HepG2 (cell line): ENCODE data around the gene FAM229A. TPM values are rescaled to one million over a fixed set of nuclear protein-coding genes. Genes with fewer than 3 reads are reported as not detected.

Source experiments
- ARID4A ChIP-seq: sonication (generic); formaldehyde crosslinking; IDR thresholded peaks from 2 replicates; pipeline ENCODE4 v1.5.0; 2020; ENCODE audit warnings: mild to moderate bottlenecking, missing genetic modification reagents, borderline replicate concordance
- BCL3 ChIP-seq: sonication (generic); formaldehyde crosslinking; IDR thresholded peaks from 2 replicates; pipeline ENCODE4 v1.5.1; 2020; ENCODE audit warnings: mild to moderate bottlenecking, missing genetic modification reagents, moderate library complexity
- BCL6 ChIP-seq: IDR thresholded peaks from 2 replicates; pipeline ENCODE4 v1.6.1; 2016; ENCODE audit warnings: missing genetic modification reagents, missing compliant biosample characterization
- CCAR2 ChIP-seq: fragments of 200-400 bp; formaldehyde crosslinking; optimal IDR thresholded peaks from 2 replicates; pipeline ENCODE3; 2018; ENCODE audit warnings: low read depth, mild to moderate bottlenecking, low read length, moderate library complexity
- CENPBD1 ChIP-seq: sonication (generic); formaldehyde crosslinking; IDR thresholded peaks from 2 replicates; pipeline ENCODE4 v1.8.0; 2022; ENCODE audit warnings: missing genetic modification reagents, low read depth, mild to moderate bottlenecking, borderline replicate concordance
- ELF3 ChIP-seq: IDR thresholded peaks from 2 replicates; pipeline ENCODE4 v1.6.1; 2016; ENCODE audit warnings: missing genetic modification reagents, missing compliant biosample characterization
- HNRNPL ChIP-seq: fragments of 200-400 bp; formaldehyde crosslinking; IDR thresholded peaks from 2 replicates; pipeline ENCODE4 v1.6.1; 2017; ENCODE audit warnings: mild to moderate bottlenecking, low read depth, low read length
- SNAI1 ChIP-seq: sonication (generic); formaldehyde crosslinking; IDR thresholded peaks from 2 replicates; pipeline ENCODE4 v1.5.0; 2020; ENCODE audit warnings: mild to moderate bottlenecking, missing genetic modification reagents, borderline replicate concordance
- SP5 ChIP-seq: IDR thresholded peaks from 2 replicates; pipeline ENCODE4 v1.6.1; 2016; ENCODE audit warnings: low read depth, borderline replicate concordance
- ZMYM3 ChIP-seq: sonication (generic); formaldehyde crosslinking; IDR thresholded peaks from 2 replicates; pipeline ENCODE4 v1.5.1; 2020; ENCODE audit warnings: mild to moderate bottlenecking, missing genetic modification reagents
- ZNF235 ChIP-seq: sonication (generic); formaldehyde crosslinking; IDR thresholded peaks from 2 replicates; pipeline ENCODE4 v1.8.1; 2023; ENCODE audit warnings: mild to moderate bottlenecking, missing genetic modification reagents, borderline replicate concordance
- ZNF333 ChIP-seq: sonication (generic); formaldehyde crosslinking; IDR thresholded peaks from 2 replicates; pipeline ENCODE4 v1.4.0; 2020; ENCODE audit warnings: mild to moderate bottlenecking, missing genetic modification reagents, borderline replicate concordance
- ZNF431 ChIP-seq: sonication (generic); formaldehyde crosslinking; IDR thresholded peaks from 2 replicates; pipeline ENCODE4 v1.9.0; 2022; ENCODE audit warnings: missing genetic modification reagents, low read depth, mild to moderate bottlenecking, borderline replicate concordance
- ZNF501 ChIP-seq: sonication (generic); formaldehyde crosslinking; IDR thresholded peaks from 2 replicates; pipeline ENCODE4 v1.5.1; 2020; ENCODE audit warnings: mild to moderate bottlenecking, moderate library complexity, missing genetic modification reagents
- ZNF687 ChIP-seq: sonication (generic); formaldehyde crosslinking; IDR thresholded peaks from 2 replicates; pipeline ENCODE4 v1.5.1; 2020; ENCODE audit warnings: mild to moderate bottlenecking, missing genetic modification reagents, moderate library complexity
- polyA plus RNA-seq, 8 experiments: library from polyadenylated mRNA; depleted of rRNA in 3 of 8; stranded (reverse) in 7 of 8; unstranded in 1 of 8; fragments of >200 nt; fragmentation: Illumina TruSeq in 4 of 8; extraction: Trizol in 4 of 8; gene quantifications; 2 replicates each; pipeline versions ENCODE4 v1.2.1 to v1.2.3, GENCODE V29; 2011 to 2016; ENCODE audit warnings: low read depth in 4 of 8, missing spikeins in 1 of 8, mixed read lengths in 1 of 8; ENCODE audit not compliant: insufficient read depth in 1 of 8
- total RNA-seq, 5 experiments: library from RNA; depleted of rRNA; stranded (reverse); fragments of >200 nt; fragmentation: Illumina TruSeq; extraction: Trizol; gene quantifications; 2 replicates each; pipeline ENCODE4 v1.2.3, GENCODE V29; 2016; ENCODE audit warnings: low read depth in 1 of 5
- TF ChIP-seq, protein P1 (sequence below): sonication (generic); formaldehyde crosslinking; IDR thresholded peaks from 2 replicates; pipeline ENCODE4 v1.4.0; 2020; ENCODE audit warnings: mild to moderate bottlenecking, missing genetic modification reagents
- TF ChIP-seq, protein P2 (sequence below): sonication (generic); formaldehyde crosslinking; IDR thresholded peaks from 2 replicates; pipeline ENCODE4 v1.4.0; 2020; ENCODE audit warnings: mild to moderate bottlenecking, missing genetic modification reagents

FAM229A gene
- total and polyA plus RNA-seq, 2 of the 13 experiments (the other 11 are each of a cell fraction or from before 2014, with no cell fraction given), result 3.2 to 17.6 TPM

- no peak for TF ChIP-seq BCL6 (CRISPR knock-in tag)
- no peak; the same call in 1 of the 2 replicates for TF ChIP-seq ZNF501 (CRISPR knock-in tag)
- TF ChIP-seq ZMYM3 (CRISPR knock-in tag), result no peak
- no peak for TF ChIP-seq SP5 (CRISPR knock-in tag)
- TF ChIP-seq, protein P1, sequence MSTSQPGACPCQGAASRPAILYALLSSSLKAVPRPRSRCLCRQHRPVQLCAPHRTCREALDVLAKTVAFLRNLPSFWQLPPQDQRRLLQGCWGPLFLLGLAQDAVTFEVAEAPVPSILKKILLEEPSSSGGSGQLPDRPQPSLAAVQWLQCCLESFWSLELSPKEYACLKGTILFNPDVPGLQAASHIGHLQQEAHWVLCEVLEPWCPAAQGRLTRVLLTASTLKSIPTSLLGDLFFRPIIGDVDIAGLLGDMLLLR (CRISPR knock-in tag), result no peak
- TF ChIP-seq CCAR2, result no peak
- no peak for TF ChIP-seq SNAI1 (CRISPR knock-in tag)
- no peak for TF ChIP-seq ZNF333 (CRISPR knock-in tag)
- TF ChIP-seq, protein P2, sequence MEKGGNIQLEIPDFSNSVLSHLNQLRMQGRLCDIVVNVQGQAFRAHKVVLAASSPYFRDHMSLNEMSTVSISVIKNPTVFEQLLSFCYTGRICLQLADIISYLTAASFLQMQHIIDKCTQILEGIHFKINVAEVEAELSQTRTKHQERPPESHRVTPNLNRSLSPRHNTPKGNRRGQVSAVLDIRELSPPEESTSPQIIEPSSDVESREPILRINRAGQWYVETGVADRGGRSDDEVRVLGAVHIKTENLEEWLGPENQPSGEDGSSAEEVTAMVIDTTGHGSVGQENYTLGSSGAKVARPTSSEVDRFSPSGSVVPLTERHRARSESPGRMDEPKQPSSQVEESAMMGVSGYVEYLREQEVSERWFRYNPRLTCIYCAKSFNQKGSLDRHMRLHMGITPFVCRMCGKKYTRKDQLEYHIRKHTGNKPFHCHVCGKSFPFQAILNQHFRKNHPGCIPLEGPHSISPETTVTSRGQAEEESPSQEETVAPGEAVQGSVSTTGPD (CRISPR knock-in tag), result no peak
- TF ChIP-seq HNRNPL, result no peak
- TF ChIP-seq BCL3 (CRISPR knock-in tag), result no peak
- no peak for TF ChIP-seq ZNF235 (CRISPR knock-in tag)
- TF ChIP-seq ZNF687 (CRISPR knock-in tag), result peak; percentile 19; the same call in 1 of the 2 replicates
- no peak for TF ChIP-seq CENPBD1 (CRISPR knock-in tag)
- TF ChIP-seq ELF3 (CRISPR knock-in tag), result no peak
- no peak for TF ChIP-seq ARID4A (CRISPR knock-in tag)
- no peak for TF ChIP-seq ZNF431 (CRISPR knock-in tag)
Observed at GRCh38 chr1:32338637-32339145, 23.6 kb downstream of the FAM229A start (continued).
